Peyer's patch (tissue), 4 donors: Measurements from ENCODE around the gene UCKL1. TPM values are rescaled to one million over a fixed set of nuclear protein-coding genes. Genes with fewer than 3 reads are reported as not detected.
"Not testable (repeated sequence)": the region's sequence is repeated elsewhere in the genome, so short reads cannot be mapped to it uniquely, and the experiment has no call there.

ENCODE experiments used
- DNase-seq, 3 donors: peaks; one replicate each; pipeline ENCODE4 v3.0.0-alpha.2; 2017 to 2019
- H3K27ac ChIP-seq, 4 donors: fragments of 200-600 bp; sonication (generic); one replicate each; pipeline ENCODE4 v1.5.1; 2016 to 2019
- H3K27me3 ChIP-seq, 2 donors: fragments of 200-600 bp; sonication (generic); one replicate each; pipeline ENCODE4 v1.5.1; 2019
- H3K36me3 ChIP-seq, 3 donors: fragments of 200-600 bp; sonication (generic); one replicate each; pipeline ENCODE4 v1.5.1; 2016 to 2019
- H3K4me1 ChIP-seq, 4 donors: fragments of 200-600 bp; sonication (generic); one replicate each; pipeline ENCODE4 v1.5.1; 2016 to 2019
- H3K4me3 ChIP-seq, 4 donors: fragments of 200-600 bp; sonication (generic); 1 replicate in 3 of 4; 2 replicates in 1 of 4; pipeline ENCODE4 v1.5.1; 2016 to 2019; ENCODE audit warnings: mild to moderate bottlenecking in 1 of 4
- H3K9me3 ChIP-seq, 4 donors: fragments of 200-600 bp; sonication (generic); one replicate each; pipeline ENCODE4 v1.5.1; 2016 to 2019; ENCODE audit warnings: mild to moderate bottlenecking in 1 of 4
- POLR2A ChIP-seq, 2 donors: fragments of 450-650 bp; IDR thresholded peaks; one replicate each; pipeline ENCODE4 v1.5.1; 2017; ENCODE audit warnings: antibody characterized with exemption in 2 of 2, mild to moderate bottlenecking in 2 of 2, moderate library complexity in 2 of 2
- total RNA-seq, 4 donors: library from RNA; depleted of rRNA; stranded (reverse); fragments of >200 nt; gene quantifications; one replicate each; pipeline ENCODE4 v1.1.0, GENCODE V29; 2016
- TF ChIP-seq, protein P1 (sequence below), 6 experiments: fragments of 450-650 bp in 4 of 6; fragments of 200-600 bp in 2 of 6; sonication (generic) in 1 of 6; IDR thresholded peaks; one replicate each; pipeline ENCODE4 v1.5.1; 2017 to 2019; ENCODE audit warnings: antibody characterized with exemption in 6 of 6, mild to moderate bottlenecking in 3 of 6, moderate library complexity in 1 of 6

The UCKL1 gene
- total RNA-seq, 4 donors from 2014 or later = 70.4 to 189 (median 136) TPM

GRCh38 chr20:63920226-63920625 lies 36.0 kb downstream of the UCKL1 start:
- H3K9me3 ChIP-seq = peaks cover 0 to 5% (median 0%) of the 10 kb centered on the region in 4 donors
- H3K27ac ChIP-seq = no peak overlapping the region
- H3K4me3 ChIP-seq = no peak overlapping the region
- DNase-seq = no peak
- no peaks in the 10 kb centered on the region for H3K4me1 ChIP-seq
- TF ChIP-seq, protein P1, sequence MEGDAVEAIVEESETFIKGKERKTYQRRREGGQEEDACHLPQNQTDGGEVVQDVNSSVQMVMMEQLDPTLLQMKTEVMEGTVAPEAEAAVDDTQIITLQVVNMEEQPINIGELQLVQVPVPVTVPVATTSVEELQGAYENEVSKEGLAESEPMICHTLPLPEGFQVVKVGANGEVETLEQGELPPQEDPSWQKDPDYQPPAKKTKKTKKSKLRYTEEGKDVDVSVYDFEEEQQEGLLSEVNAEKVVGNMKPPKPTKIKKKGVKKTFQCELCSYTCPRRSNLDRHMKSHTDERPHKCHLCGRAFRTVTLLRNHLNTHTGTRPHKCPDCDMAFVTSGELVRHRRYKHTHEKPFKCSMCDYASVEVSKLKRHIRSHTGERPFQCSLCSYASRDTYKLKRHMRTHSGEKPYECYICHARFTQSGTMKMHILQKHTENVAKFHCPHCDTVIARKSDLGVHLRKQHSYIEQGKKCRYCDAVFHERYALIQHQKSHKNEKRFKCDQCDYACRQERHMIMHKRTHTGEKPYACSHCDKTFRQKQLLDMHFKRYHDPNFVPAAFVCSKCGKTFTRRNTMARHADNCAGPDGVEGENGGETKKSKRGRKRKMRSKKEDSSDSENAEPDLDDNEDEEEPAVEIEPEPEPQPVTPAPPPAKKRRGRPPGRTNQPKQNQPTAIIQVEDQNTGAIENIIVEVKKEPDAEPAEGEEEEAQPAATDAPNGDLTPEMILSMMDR (IDR thresholded peaks at IDR 0.05) = no peak
- TF ChIP-seq POLR2A (IDR thresholded peaks at IDR 0.05) = no peak
- no peaks in the 10 kb centered on the region for H3K27me3 ChIP-seq
- H3K36me3 ChIP-seq = peaks cover 0 to 52% (median 0%) of the 10 kb centered on the region in 3 donors

DNA sequence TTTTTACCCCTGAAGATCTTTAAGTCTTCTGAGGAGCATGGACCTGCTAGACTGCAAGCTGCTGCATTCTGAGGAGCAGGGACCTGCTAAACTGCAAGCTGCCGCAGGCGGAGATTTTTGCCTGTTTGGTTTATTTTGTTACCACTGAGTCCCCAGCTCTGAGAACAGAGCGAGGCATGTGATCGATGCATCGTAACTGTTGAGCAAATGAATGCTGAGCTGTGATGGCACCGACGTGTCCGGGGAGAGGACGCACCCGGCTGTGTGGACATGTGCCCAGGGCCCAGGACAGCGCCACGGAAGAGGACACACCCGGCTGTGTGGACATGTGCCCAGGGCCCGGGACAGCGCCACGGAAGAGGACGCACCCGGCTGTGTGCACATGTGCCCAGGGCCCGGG lies 37.1 kb downstream of the UCKL1 start:
- Histone ChIP-seq H3K4me1 (no peaks in the 10 kb centered on the region), H3K9me3 (peaks cover 0 to 5% (median 0%) of the 10 kb centered on the region in 4 donors), H3K27me3 (no peaks in the 10 kb centered on the region), H3K36me3 (peaks cover 0 to 43% (median 0%) of the 10 kb centered on the region in 3 donors), H3K4me3 (no peak overlapping the region), H3K27ac (no peak overlapping the region)
- DNase-seq = no peak
- no peak for TF ChIP-seq POLR2A (IDR thresholded peaks at IDR 0.05)
- TF ChIP-seq, protein P1 (IDR thresholded peaks at IDR 0.05) = no peak

GRCh38 chr20:63917811-63918210 lies 38.4 kb downstream of the UCKL1 start:
- no peak overlapping the region for H3K4me3 ChIP-seq
- no peak overlapping the region for H3K27ac ChIP-seq
- H3K9me3 ChIP-seq = peaks cover 0 to 5% (median 0%) of the 10 kb centered on the region in 4 donors
- DNase-seq = no peak
- peaks cover 0 to 3% (median 0%) of the 10 kb centered on the region in 4 donors for H3K4me1 ChIP-seq
- peaks cover 0 to 40% (median 0%) of the 10 kb centered on the region in 3 donors for H3K36me3 ChIP-seq
- H3K27me3 ChIP-seq = no peaks in the 10 kb centered on the region
- no peak for TF ChIP-seq POLR2A (IDR thresholded peaks at IDR 0.05)
- TF ChIP-seq, protein P1 (IDR thresholded peaks at IDR 0.05) = no peak

DNA sequence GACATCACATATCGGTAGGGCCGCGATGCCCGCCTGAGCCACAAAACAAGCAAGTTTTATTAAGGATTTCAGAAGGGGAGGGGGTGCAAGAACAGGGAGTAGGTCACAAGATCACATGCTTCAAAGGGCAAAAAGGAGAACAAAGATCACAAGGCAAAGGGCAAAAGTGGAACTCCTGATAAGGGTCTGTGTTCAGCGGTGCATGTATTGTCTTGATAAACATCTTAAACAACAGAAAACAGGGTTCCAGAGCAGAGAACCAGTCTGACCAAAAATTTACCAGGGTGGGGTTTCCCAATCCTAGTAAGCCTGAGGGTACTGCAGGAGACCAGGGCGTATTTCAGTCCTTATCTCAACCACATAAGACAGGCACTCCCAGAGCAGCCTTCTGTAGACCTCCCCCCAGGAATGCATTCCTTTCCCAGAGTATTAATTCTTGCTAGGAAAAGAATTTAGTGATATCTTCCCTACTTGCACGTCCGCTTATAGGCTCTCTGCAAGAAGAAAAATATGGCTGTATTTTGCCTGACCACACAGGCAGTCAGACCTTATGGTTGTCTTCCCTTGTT lies 39.8 kb downstream of the UCKL1 start:
- H3K36me3 ChIP-seq = peaks cover 0 to 34% (median 0%) of the 10 kb centered on the region in 3 donors
- DNase-seq, H3K27me3 ChIP-seq, H3K4me3 ChIP-seq, H3K27ac ChIP-seq, H3K9me3 ChIP-seq: not testable (repeated sequence)
- H3K4me1 ChIP-seq = peaks cover 0 to 15% (median under 1%) of the 10 kb centered on the region in 4 donors

DNA sequence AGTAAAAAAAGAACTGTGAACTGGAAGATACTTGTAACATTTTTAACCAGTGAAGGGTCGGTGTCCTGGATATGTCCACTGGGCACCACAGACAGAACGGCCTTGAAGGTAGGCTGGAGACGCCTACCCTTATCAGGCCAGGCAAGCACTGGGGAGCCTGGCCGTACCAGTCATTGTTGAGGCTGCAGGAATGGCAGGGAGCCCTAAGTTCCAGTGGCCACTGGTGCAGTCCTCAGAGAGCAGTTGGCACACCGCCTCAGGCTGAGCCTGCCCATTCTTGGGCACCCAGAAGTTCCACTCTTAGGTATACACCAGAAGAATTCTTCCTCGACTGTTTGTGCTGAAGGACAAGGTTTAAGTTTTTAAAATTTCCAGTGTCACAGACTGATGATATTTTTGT lies 40.7 kb downstream of the UCKL1 start:
- peaks cover 0 to 5% (median 0%) of the 10 kb centered on the region in 4 donors for H3K9me3 ChIP-seq
- DNase-seq = no peak
- no peak overlapping the region for H3K4me3 ChIP-seq
- H3K27me3 ChIP-seq = no peaks in the 10 kb centered on the region
- no peak for TF ChIP-seq POLR2A (IDR thresholded peaks at IDR 0.05)
- TF ChIP-seq, protein P1 (IDR thresholded peaks at IDR 0.05) = no peak
- H3K27ac ChIP-seq = no peak overlapping the region
- peaks cover 0 to 25% (median 5%) of the 10 kb centered on the region in 4 donors for H3K4me1 ChIP-seq
- peaks cover 0 to 25% (median 0%) of the 10 kb centered on the region in 3 donors for H3K36me3 ChIP-seq

- peaks cover 0 to 42% (median 9%) of the 10 kb centered on the region in 4 donors for H3K4me1 ChIP-seq
- TF ChIP-seq, protein P1 (IDR thresholded peaks at IDR 0.05) = no peak
- TF ChIP-seq POLR2A (IDR thresholded peaks at IDR 0.05) = no peak
These were observed 42.4 kb downstream of the UCKL1 start for GRCh38 chr20:63913768-63914167.

More at GRCh38 chr20:63913768-63914167, 42.4 kb downstream of the UCKL1 start:
- Histone ChIP-seq H3K27me3 (no peaks in the 10 kb centered on the region), H3K4me3 (no peak overlapping the region), H3K36me3 (peaks cover 0 to 12% (median 0%) of the 10 kb centered on the region in 3 donors), H3K27ac (peak overlapping the region in 1 of 4 donors; percentile 39), H3K9me3 (peaks cover 0 to 5% (median 0%) of the 10 kb centered on the region in 4 donors)
- no peak for DNase-seq
